ENCODE results near the gene PCDHB6. TPM values are rescaled to one million over a fixed set of nuclear protein-coding genes. Genes with fewer than 3 reads are reported as not detected.
"Not testable (repeated sequence)": the region's sequence is repeated elsewhere in the genome, so short reads cannot be mapped to it uniquely, and the experiment has no call there.

The PCDHB6 gene
- total RNA-seq, 1 donor, result 0.72 TPM

GRCh38 chr5:141105350-141105749, 44.5 kb upstream of the PCDHB6 start:
- H3K27ac ChIP-seq (ENCODE audit: low read depth, low read length), result no peak overlapping the region
- H3K36me3 ChIP-seq (ENCODE audit: insufficient read depth, low read length), result no peaks in the 10 kb centered on the region
- H2AFZ ChIP-seq (ENCODE audit: low read length), result no peak overlapping the region
- TF ChIP-seq, protein P1, sequence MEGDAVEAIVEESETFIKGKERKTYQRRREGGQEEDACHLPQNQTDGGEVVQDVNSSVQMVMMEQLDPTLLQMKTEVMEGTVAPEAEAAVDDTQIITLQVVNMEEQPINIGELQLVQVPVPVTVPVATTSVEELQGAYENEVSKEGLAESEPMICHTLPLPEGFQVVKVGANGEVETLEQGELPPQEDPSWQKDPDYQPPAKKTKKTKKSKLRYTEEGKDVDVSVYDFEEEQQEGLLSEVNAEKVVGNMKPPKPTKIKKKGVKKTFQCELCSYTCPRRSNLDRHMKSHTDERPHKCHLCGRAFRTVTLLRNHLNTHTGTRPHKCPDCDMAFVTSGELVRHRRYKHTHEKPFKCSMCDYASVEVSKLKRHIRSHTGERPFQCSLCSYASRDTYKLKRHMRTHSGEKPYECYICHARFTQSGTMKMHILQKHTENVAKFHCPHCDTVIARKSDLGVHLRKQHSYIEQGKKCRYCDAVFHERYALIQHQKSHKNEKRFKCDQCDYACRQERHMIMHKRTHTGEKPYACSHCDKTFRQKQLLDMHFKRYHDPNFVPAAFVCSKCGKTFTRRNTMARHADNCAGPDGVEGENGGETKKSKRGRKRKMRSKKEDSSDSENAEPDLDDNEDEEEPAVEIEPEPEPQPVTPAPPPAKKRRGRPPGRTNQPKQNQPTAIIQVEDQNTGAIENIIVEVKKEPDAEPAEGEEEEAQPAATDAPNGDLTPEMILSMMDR (IDR thresholded peaks at IDR 0.05; ENCODE audit: extremely low read depth, low read depth, low read length), result no peak
- no peak overlapping the region for H3K4me3 ChIP-seq (ENCODE audit: insufficient read depth, low read length)
- DNase-seq (ENCODE audit: insufficient read length, low spot score, missing footprints), result no peak
- H4K20me1 ChIP-seq (ENCODE audit: insufficient read depth, low read length), result no peaks in the 10 kb centered on the region
- H3K27me3 ChIP-seq (ENCODE audit: insufficient read depth, low read length), result no peaks in the 10 kb centered on the region
- no peaks in the 10 kb centered on the region for H3K79me2 ChIP-seq (ENCODE audit: insufficient read depth, low read length)
- no peaks in the 10 kb centered on the region for H3K9me3 ChIP-seq (ENCODE audit: low read depth, low read length)
- no peak overlapping the region for H3K4me2 ChIP-seq (ENCODE audit: insufficient read depth, low read length)
- H3K4me1 ChIP-seq (ENCODE audit: insufficient read depth, low read length), result no peaks in the 10 kb centered on the region

DNA sequence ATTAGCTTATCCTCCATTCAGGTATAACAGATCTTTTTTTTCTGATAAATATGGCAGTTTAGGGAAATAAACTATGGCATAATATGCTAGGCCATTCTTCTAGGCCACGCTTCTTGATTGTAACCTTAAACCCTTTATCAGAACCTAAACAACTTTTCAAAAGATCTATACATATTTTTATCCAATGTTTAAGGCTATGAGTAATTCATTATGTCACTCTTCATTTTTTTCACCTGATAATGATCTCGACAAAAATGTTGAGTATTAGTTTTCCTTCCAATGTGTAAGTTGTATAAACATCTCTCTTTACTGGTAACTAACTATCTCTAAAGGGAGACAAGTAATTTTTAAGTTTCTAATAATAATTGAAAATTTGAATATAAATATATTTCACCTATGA, 30.6 kb upstream of the PCDHB6 start:
- no peaks in the 10 kb centered on the region for H3K4me1 ChIP-seq (ENCODE audit: insufficient read depth, low read length)
- H3K9me3 ChIP-seq (ENCODE audit: low read depth, low read length), result no peaks in the 10 kb centered on the region
- no peaks in the 10 kb centered on the region for H3K36me3 ChIP-seq (ENCODE audit: insufficient read depth, low read length)
- no peak overlapping the region for H2AFZ ChIP-seq (ENCODE audit: low read length)
- H4K20me1 ChIP-seq (ENCODE audit: insufficient read depth, low read length), result no peaks in the 10 kb centered on the region
- DNase-seq (ENCODE audit: insufficient read length, low spot score, missing footprints), result no peak
- H3K4me3 ChIP-seq (ENCODE audit: insufficient read depth, low read length), result no peak overlapping the region
- TF ChIP-seq, protein P1 (IDR thresholded peaks at IDR 0.05; ENCODE audit: extremely low read depth, low read depth, low read length), result no peak
- no peak overlapping the region for H3K27ac ChIP-seq (ENCODE audit: low read depth, low read length)
- no peak overlapping the region for H3K4me2 ChIP-seq (ENCODE audit: insufficient read depth, low read length)
- no peaks in the 10 kb centered on the region for H3K27me3 ChIP-seq (ENCODE audit: insufficient read depth, low read length)
- no peaks in the 10 kb centered on the region for H3K79me2 ChIP-seq (ENCODE audit: insufficient read depth, low read length)

DNA sequence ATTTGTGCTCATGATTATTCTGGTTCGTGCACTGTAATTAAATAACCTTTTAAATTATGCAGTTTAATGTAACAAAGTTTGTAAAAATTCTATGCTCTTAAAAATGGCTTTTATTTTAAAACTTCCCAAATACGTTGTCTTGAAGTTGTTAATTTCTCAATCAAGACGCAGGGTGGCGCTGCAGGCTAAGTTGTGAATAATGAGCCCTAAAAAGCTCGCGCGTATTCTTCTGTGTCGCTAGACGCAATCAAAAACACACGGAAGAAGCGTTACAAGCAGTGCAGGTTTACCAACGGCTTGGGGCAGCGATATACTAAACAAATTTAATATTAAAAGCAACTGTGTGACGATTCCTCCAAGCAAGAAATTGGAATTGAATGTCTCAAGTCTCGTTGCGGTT, 28.3 kb upstream of the PCDHB6 start, which contains the start of gene PCDHB4:
Gene PCDHB4, plus strand, starts transcription at position 256 of the 400 bp plus-strand sequence. CDS start 181 bp downstream, outside the sequence.
- no peaks in the 10 kb centered on the region for H3K79me2 ChIP-seq (ENCODE audit: insufficient read depth, low read length)
- H3K9me3 ChIP-seq (ENCODE audit: low read depth, low read length), result no peaks in the 10 kb centered on the region
- H3K4me2 ChIP-seq (ENCODE audit: insufficient read depth, low read length), result no peak within 1 kb of the TSS
- peak within 1 kb of the TSS; percentile 20 for H3K4me3 ChIP-seq (ENCODE audit: insufficient read depth, low read length)
- H3K4me1 ChIP-seq (ENCODE audit: insufficient read depth, low read length), result no peaks in the 10 kb centered on the region
- TF ChIP-seq, protein P1 (IDR thresholded peaks at IDR 0.05; ENCODE audit: extremely low read depth, low read depth, low read length), result peak; percentile 18
- no peaks in the 10 kb centered on the region for H3K27me3 ChIP-seq (ENCODE audit: insufficient read depth, low read length)
- DNase-seq (ENCODE audit: insufficient read length, low spot score, missing footprints), result no peak
- H3K27ac ChIP-seq (ENCODE audit: low read depth, low read length), result no peak within 1 kb of the TSS
- H3K36me3 ChIP-seq (ENCODE audit: insufficient read depth, low read length), result no peaks in the 10 kb centered on the region
- H2AFZ ChIP-seq (ENCODE audit: low read length), result peak within 1 kb of the TSS; percentile 35
- H4K20me1 ChIP-seq (ENCODE audit: insufficient read depth, low read length), result no peaks in the 10 kb centered on the region

DNA sequence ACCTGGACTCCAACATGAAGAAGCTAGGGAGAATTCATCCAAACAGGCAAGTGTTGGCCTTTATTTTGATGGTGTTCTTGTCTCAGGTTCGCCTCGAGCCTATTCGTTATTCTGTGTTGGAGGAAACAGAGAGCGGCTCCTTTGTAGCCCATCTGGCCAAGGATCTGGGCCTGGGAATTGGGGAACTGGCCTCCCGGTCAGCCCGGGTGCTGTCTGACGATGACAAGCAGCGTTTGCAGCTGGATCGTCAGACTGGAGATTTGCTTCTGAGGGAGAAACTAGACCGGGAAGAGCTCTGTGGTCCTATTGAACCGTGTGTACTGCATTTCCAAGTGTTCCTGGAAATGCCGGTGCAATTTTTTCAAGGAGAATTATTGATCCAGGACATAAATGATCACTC, 27.9 kb upstream of the PCDHB6 start:
- Histone ChIP-seq H3K27ac (ENCODE audit: low read depth, low read length) (no peak overlapping the region), H3K79me2 (ENCODE audit: insufficient read depth, low read length) (no peaks in the 10 kb centered on the region), H3K9me3 (ENCODE audit: low read depth, low read length) (no peaks in the 10 kb centered on the region), H3K36me3 (ENCODE audit: insufficient read depth, low read length) (no peaks in the 10 kb centered on the region), H3K27me3 (ENCODE audit: insufficient read depth, low read length) (no peaks in the 10 kb centered on the region), H3K4me1 (ENCODE audit: insufficient read depth, low read length) (no peaks in the 10 kb centered on the region), H2AFZ (ENCODE audit: low read length) (peak overlapping the region; percentile 35), H3K4me2 (ENCODE audit: insufficient read depth, low read length) (no peak overlapping the region), H4K20me1 (ENCODE audit: insufficient read depth, low read length) (no peaks in the 10 kb centered on the region), H3K4me3 (ENCODE audit: insufficient read depth, low read length) (peak overlapping the region; percentile 20)
- DNase-seq (ENCODE audit: insufficient read length, low spot score, missing footprints), result no peak
- TF ChIP-seq, protein P1 (IDR thresholded peaks at IDR 0.05; ENCODE audit: extremely low read depth, low read depth, low read length), result no peak

GRCh38 chr5:141123396-141124135, 26.3 kb upstream of the PCDHB6 start:
- not testable (repeated sequence) for H3K79me2 ChIP-seq (ENCODE audit: insufficient read depth, low read length); H3K36me3 ChIP-seq (ENCODE audit: insufficient read depth, low read length); H4K20me1 ChIP-seq (ENCODE audit: insufficient read depth, low read length); H2AFZ ChIP-seq (ENCODE audit: low read length); H3K9me3 ChIP-seq (ENCODE audit: low read depth, low read length); H3K4me1 ChIP-seq (ENCODE audit: insufficient read depth, low read length); DNase-seq (ENCODE audit: insufficient read length, low spot score, missing footprints); H3K27ac ChIP-seq (ENCODE audit: low read depth, low read length); H3K4me3 ChIP-seq (ENCODE audit: insufficient read depth, low read length); H3K4me2 ChIP-seq (ENCODE audit: insufficient read depth, low read length); H3K27me3 ChIP-seq (ENCODE audit: insufficient read depth, low read length)
